ENCODE data around the gene KCNG3. TPM values are rescaled to one million over a fixed set of nuclear protein-coding genes. Genes with fewer than 3 reads are reported as not detected.

KCNG3 gene
- total RNA-seq, 1 experiment from 2014 or later: 4.3 TPM

DNA sequence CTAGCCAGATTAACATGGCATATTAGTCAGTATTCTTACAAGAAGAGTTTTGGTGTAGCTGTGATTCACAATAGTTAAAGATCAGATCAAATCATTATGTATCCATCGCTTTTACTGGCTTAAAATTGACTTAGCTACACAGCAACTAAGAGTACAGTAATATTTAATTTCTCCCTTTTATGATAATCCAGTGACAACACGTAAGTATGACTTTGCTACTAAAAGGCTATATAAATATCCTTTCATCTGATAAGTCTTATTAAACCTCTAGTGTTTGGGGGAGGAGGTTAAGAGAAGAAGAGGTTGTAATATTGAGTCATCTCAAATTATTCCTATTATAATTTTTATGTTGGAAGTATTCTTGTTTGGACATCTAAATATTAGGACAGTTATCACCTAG lies 51.0 kb downstream of the KCNG3 start:
- BruUV-seq (replicated peaks): TSS peak; percentile 45
- Histone ChIP-seq H3K27me3 (ENCODE audit: control insufficient read depth, insufficient read depth, low read length) (no peaks in the 10 kb centered on the region), H3K9me3 (ENCODE audit: control insufficient read depth, insufficient read depth, low read depth, low read length) (no peaks in the 10 kb centered on the region), H3K4me1 (ENCODE audit: control insufficient read depth, insufficient read depth, low read length) (no peaks in the 10 kb centered on the region), H3K36me3 (ENCODE audit: control insufficient read depth, insufficient read depth, low read length) (no peaks in the 10 kb centered on the region), H3K27ac (ENCODE audit: low read length) (no peak overlapping the region), H3K4me3 (ENCODE audit: low read depth in 2 of 2, low read length in 2 of 2) (no peak overlapping the region)
- CTCF ChIA-PET: no interaction called here
- no peak for DNase-seq (ENCODE audit: low read depth, low spot score)
- TF ChIP-seq SIN3A (IDR thresholded peaks at IDR 0.05; ENCODE audit: borderline replicate concordance, insufficient read depth, low read depth, low read length): no peak
- no peak for TF ChIP-seq TCF7L2 (IDR thresholded peaks at IDR 0.05; ENCODE audit: low read depth, low read length)
- TF ChIP-seq, protein P1, sequence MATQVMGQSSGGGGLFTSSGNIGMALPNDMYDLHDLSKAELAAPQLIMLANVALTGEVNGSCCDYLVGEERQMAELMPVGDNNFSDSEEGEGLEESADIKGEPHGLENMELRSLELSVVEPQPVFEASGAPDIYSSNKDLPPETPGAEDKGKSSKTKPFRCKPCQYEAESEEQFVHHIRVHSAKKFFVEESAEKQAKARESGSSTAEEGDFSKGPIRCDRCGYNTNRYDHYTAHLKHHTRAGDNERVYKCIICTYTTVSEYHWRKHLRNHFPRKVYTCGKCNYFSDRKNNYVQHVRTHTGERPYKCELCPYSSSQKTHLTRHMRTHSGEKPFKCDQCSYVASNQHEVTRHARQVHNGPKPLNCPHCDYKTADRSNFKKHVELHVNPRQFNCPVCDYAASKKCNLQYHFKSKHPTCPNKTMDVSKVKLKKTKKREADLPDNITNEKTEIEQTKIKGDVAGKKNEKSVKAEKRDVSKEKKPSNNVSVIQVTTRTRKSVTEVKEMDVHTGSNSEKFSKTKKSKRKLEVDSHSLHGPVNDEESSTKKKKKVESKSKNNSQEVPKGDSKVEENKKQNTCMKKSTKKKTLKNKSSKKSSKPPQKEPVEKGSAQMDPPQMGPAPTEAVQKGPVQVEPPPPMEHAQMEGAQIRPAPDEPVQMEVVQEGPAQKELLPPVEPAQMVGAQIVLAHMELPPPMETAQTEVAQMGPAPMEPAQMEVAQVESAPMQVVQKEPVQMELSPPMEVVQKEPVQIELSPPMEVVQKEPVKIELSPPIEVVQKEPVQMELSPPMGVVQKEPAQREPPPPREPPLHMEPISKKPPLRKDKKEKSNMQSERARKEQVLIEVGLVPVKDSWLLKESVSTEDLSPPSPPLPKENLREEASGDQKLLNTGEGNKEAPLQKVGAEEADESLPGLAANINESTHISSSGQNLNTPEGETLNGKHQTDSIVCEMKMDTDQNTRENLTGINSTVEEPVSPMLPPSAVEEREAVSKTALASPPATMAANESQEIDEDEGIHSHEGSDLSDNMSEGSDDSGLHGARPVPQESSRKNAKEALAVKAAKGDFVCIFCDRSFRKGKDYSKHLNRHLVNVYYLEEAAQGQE (IDR thresholded peaks at IDR 0.05; ENCODE audit: insufficient read depth in 1 of 2, low read depth in 2 of 2, low read length in 1 of 2): no peak
- no peak for TF ChIP-seq POLR2AphosphoS5 (IDR thresholded peaks at IDR 0.05; ENCODE audit: low read depth, low read length)
- POLR2A ChIA-PET: no interaction called here
- intact Hi-C loops (cut with micrococcal nuclease; ENCODE audit: unreplicated experiment): no loop called here
- in situ Hi-C loops (cut with HindIII; ENCODE audit: low pct_unique_long_range_greater_than_20kb, low sequenced_read_pairs): no loop called here
- ATAC-seq: no peak

DNA sequence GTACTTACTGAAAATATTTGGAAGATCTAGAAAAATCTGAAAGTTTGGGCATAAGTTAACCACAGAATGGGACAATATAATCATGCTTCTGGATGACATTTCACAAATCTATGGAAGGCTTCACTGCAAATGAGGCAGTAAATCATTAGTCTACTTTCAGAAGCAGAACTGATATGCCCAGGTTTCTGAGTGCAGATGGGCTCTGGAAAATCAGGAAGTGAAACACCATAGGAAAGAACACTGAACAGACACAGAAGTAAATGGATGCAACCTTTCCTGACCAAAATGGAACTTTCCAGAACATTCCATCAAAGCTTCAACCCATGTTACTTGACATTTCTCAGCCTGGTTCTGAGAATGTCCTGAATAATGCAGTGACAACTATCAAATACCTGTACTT lies 55.1 kb downstream of the KCNG3 start:
- Histone ChIP-seq H3K4me1 (ENCODE audit: control insufficient read depth, insufficient read depth, low read length) (no peaks in the 10 kb centered on the region), H3K36me3 (ENCODE audit: control insufficient read depth, insufficient read depth, low read length) (no peaks in the 10 kb centered on the region), H3K9me3 (ENCODE audit: control insufficient read depth, insufficient read depth, low read depth, low read length) (no peaks in the 10 kb centered on the region), H3K4me3 (ENCODE audit: low read depth in 2 of 2, low read length in 2 of 2) (no peak overlapping the region), H3K27ac (ENCODE audit: low read length) (no peak overlapping the region), H3K27me3 (ENCODE audit: control insufficient read depth, insufficient read depth, low read length) (no peaks in the 10 kb centered on the region)
- in situ Hi-C loops (cut with HindIII; ENCODE audit: low pct_unique_long_range_greater_than_20kb, low sequenced_read_pairs): no loop called here
- ATAC-seq: no peak
- POLR2A ChIA-PET: no interaction called here
- intact Hi-C loops (cut with micrococcal nuclease; ENCODE audit: unreplicated experiment): no loop called here
- no peak for TF ChIP-seq POLR2AphosphoS5 (IDR thresholded peaks at IDR 0.05; ENCODE audit: low read depth, low read length)
- TF ChIP-seq TCF7L2 (IDR thresholded peaks at IDR 0.05; ENCODE audit: low read depth, low read length): no peak
- TF ChIP-seq SIN3A (IDR thresholded peaks at IDR 0.05; ENCODE audit: borderline replicate concordance, insufficient read depth, low read depth, low read length): no peak
- TF ChIP-seq, protein P2, sequence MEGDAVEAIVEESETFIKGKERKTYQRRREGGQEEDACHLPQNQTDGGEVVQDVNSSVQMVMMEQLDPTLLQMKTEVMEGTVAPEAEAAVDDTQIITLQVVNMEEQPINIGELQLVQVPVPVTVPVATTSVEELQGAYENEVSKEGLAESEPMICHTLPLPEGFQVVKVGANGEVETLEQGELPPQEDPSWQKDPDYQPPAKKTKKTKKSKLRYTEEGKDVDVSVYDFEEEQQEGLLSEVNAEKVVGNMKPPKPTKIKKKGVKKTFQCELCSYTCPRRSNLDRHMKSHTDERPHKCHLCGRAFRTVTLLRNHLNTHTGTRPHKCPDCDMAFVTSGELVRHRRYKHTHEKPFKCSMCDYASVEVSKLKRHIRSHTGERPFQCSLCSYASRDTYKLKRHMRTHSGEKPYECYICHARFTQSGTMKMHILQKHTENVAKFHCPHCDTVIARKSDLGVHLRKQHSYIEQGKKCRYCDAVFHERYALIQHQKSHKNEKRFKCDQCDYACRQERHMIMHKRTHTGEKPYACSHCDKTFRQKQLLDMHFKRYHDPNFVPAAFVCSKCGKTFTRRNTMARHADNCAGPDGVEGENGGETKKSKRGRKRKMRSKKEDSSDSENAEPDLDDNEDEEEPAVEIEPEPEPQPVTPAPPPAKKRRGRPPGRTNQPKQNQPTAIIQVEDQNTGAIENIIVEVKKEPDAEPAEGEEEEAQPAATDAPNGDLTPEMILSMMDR (IDR thresholded peaks at IDR 0.05): no peak
- TF ChIP-seq, protein P1 (IDR thresholded peaks at IDR 0.05; ENCODE audit: insufficient read depth in 1 of 2, low read depth in 2 of 2, low read length in 1 of 2): no peak
- DNase-seq (ENCODE audit: low read depth, low spot score): no peak
- no TSS peak for BruUV-seq (replicated peaks)
- CTCF ChIA-PET: no interaction called here
